ENCODE measurements around the gene CCDC92. TPM values are rescaled to one million over a fixed set of nuclear protein-coding genes. Genes with fewer than 3 reads are reported as not detected.

CCDC92 gene
- total and polyA plus RNA-seq, 2 experiments from 2014 or later = 49.3 to 67.0 TPM

DNA sequence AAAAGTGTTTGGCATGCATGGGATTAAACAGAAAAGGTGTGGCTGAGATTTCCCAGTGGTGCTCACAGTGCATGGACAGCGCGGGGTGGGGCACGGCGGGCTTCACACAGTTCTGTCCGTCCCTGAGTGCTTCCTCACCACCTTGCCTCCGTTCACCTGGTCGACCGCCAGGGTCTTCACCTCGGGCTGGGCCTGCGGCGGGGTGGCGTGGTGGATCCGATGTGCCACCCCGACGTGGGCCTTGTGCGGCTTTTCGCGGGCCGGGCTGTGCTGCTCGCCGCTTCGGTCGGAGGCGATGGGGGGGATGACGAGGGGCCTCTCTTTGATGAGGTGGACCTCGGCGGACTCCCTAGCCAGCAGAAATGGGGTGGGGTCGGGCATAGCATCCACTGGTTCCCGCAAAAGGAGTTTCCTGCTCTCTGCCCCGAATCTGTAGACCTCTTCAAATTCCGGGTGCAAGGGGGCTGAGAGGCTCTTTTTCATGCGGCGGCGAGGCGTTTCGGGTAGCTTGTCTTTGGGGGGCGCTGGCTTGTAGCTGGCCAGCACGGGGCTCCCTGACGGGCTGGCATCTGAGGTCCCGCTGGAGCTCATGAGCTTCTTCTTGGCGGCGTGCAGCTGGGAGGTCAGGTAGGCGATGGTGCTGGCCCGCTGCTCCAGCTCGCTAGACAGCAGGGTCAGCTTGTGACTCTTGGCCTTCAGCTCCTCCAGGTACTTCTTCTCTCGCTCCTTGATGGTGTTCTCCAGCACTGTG, 35.5 kb downstream of the CCDC92 start:
- Histone ChIP-seq H3K4me1 (ENCODE audit: low read depth) (no peaks in the 10 kb centered on the region), H3K36me3 (peaks cover 16% of the 10 kb centered on the region), H3K9me3 (ENCODE audit: low read depth) (no peaks in the 10 kb centered on the region), H3K27me3 (no peaks in the 10 kb centered on the region), H3K27ac (no peak overlapping the region), H3K4me3 (no peak overlapping the region)
- TF ChIP-seq, protein P1, sequence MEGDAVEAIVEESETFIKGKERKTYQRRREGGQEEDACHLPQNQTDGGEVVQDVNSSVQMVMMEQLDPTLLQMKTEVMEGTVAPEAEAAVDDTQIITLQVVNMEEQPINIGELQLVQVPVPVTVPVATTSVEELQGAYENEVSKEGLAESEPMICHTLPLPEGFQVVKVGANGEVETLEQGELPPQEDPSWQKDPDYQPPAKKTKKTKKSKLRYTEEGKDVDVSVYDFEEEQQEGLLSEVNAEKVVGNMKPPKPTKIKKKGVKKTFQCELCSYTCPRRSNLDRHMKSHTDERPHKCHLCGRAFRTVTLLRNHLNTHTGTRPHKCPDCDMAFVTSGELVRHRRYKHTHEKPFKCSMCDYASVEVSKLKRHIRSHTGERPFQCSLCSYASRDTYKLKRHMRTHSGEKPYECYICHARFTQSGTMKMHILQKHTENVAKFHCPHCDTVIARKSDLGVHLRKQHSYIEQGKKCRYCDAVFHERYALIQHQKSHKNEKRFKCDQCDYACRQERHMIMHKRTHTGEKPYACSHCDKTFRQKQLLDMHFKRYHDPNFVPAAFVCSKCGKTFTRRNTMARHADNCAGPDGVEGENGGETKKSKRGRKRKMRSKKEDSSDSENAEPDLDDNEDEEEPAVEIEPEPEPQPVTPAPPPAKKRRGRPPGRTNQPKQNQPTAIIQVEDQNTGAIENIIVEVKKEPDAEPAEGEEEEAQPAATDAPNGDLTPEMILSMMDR (IDR thresholded peaks at IDR 0.05; ENCODE audit: low read depth, low read length) = no peak
- DNase-seq (ENCODE audit: low read depth in 1 of 2, low spot score in 1 of 2) = no peak

DNA sequence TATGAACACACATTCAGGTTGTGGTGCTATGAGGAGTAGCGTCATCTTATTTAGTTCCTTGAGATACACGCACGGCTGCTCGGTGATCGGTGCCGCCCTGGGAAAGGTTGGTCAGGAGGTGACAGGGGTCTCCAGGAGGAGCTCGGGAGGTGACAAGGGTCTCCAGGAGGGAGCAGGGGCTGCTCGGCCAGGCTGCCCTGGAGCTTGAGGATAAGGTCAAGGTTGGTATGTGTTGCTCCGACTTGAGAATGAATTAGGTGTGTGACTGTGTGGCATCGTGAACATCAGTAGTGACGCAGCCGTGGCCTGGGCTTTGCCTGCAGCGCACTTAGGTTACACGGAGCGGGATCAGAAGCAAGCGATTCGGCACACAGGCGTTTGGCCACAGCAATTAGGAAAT, 36.2 kb downstream of the CCDC92 start:
- Histone ChIP-seq H3K27me3 (no peaks in the 10 kb centered on the region), H3K4me3 (no peak overlapping the region), H3K4me1 (ENCODE audit: low read depth) (no peaks in the 10 kb centered on the region), H3K27ac (no peak overlapping the region), H3K36me3 (peaks cover 16% of the 10 kb centered on the region), H3K9me3 (ENCODE audit: low read depth) (no peaks in the 10 kb centered on the region)
- TF ChIP-seq, protein P1 (IDR thresholded peaks at IDR 0.05; ENCODE audit: low read depth, low read length) = no peak
- no peak for DNase-seq (ENCODE audit: low read depth in 1 of 2, low spot score in 1 of 2)

DNA sequence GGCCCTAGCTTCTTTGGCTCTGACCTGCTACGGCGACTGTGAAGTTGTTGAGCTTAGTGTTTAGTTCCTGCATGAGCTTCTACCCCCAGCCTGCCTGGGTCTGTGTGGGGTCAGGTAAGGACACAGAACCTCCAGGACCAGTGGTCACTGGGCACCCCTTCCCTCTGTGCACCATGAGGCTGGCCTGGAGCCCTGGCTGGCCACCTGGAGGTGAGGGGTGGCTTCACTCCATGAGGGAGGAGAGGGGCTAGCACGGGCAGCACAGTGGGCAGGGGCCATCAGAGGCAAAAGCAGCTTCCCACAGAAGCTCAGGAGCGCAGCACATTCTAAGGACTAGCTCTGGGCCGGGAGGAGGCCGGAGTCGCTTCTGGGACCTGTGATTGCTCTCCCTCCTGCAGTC, 36.7 kb downstream of the CCDC92 start:
- TF ChIP-seq, protein P1 (IDR thresholded peaks at IDR 0.05; ENCODE audit: low read depth, low read length) = no peak
- no peak for DNase-seq (ENCODE audit: low read depth in 1 of 2, low spot score in 1 of 2)
- H3K36me3 ChIP-seq = peaks cover 16% of the 10 kb centered on the region
- no peaks in the 10 kb centered on the region for H3K27me3 ChIP-seq
- no peaks in the 10 kb centered on the region for H3K9me3 ChIP-seq (ENCODE audit: low read depth)
- H3K27ac ChIP-seq = no peak overlapping the region
- no peak overlapping the region for H3K4me3 ChIP-seq
- no peaks in the 10 kb centered on the region for H3K4me1 ChIP-seq (ENCODE audit: low read depth)

DNA sequence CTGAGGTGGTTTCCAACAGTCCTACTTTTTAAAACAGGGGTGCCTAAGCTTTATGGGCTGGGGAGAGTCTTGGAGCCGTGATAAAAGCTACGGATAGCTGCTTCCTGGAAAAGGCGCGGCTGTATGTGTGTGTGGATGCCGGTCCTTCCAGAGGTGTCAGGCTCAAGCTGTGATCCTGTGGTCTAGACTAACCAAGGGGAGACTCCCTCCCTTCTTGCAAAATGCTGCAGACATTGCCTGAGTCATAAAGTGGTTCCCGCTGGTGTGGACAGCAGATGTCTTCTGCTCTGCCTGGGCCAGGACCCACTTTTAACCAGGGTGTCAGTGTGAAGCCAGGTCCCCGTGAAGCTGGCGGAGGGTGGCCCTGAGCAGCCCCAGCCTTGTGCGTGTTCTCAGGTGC, 37.8 kb downstream of the CCDC92 start:
- peak in 1 of 2 donors; percentile 51 for DNase-seq (ENCODE audit: low read depth in 1 of 2, low spot score in 1 of 2)
- TF ChIP-seq, protein P1 (IDR thresholded peaks at IDR 0.05; ENCODE audit: low read depth, low read length) = no peak
- Histone ChIP-seq H3K36me3 (peaks cover 10% of the 10 kb centered on the region), H3K4me3 (no peak overlapping the region), H3K4me1 (ENCODE audit: low read depth) (no peaks in the 10 kb centered on the region), H3K9me3 (ENCODE audit: low read depth) (no peaks in the 10 kb centered on the region), H3K27me3 (no peaks in the 10 kb centered on the region), H3K27ac (no peak overlapping the region)

DNA sequence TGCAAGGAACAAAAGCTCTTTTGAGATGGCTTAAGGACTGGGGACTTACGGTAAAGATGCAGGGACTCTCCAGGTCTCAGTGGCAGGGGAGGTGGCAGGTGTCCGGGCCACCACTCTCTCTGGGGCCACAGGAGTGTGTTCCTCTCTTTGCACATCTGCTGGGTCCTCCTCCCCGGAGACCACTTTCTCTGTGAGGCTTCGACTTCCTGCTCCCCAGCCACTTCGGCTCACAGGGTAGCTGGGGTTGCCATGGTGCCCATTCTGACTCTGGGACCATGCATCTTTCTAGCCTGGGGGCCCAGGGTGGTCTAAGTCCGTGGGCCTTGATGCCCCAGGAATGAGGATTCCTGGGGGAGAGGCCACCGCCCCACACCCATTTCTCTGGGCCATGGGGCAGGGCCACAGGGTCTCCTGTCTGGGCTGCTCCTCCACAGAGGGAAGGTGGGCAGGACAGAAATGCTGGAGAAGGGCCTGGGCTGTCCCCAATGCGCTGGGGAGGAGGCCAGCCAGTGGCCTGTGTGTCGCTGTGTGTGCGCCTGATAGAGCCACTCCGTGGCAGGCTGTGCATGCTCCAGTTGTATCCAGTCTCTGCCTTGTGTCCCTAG, 38.5 kb downstream of the CCDC92 start:
- Histone ChIP-seq H3K9me3 (ENCODE audit: low read depth) (no peaks in the 10 kb centered on the region), H3K4me1 (ENCODE audit: low read depth) (peaks cover 1% of the 10 kb centered on the region), H3K27me3 (no peaks in the 10 kb centered on the region), H3K27ac (no peak overlapping the region), H3K4me3 (no peak overlapping the region), H3K36me3 (peaks cover 9% of the 10 kb centered on the region)
- no peak for DNase-seq (ENCODE audit: low read depth in 1 of 2, low spot score in 1 of 2)
- TF ChIP-seq, protein P1 (IDR thresholded peaks at IDR 0.05; ENCODE audit: low read depth, low read length) = no peak
